HG03025 (cell line): ENCODE measurements around the gene AIP.

Experiments used
- ATAC-seq: cut with Tn5 transposase; IDR thresholded peaks from one replicate; pipeline ENCODE4 v1.9.1; 2021; ENCODE audit warnings: mild to moderate bottlenecking, moderate library complexity; ENCODE audit not compliant: unreplicated experiment, low FRiP score

Gene AIP

GRCh38 chr11:67492801-67493547 lies 10.1 kb downstream of the AIP start:
- ATAC-seq: no peak

- no peak for ATAC-seq
These were observed 10.9 kb downstream of the AIP start for GRCh38 chr11:67493548-67494370.

GRCh38 chr11:67494371-67495233 lies 11.8 kb downstream of the AIP start:
- ATAC-seq: no peak

GRCh38 chr11:67495234-67496005 lies 12.6 kb downstream of the AIP start:
- ATAC-seq: no peak

- ATAC-seq: no peak
These were observed 13.3 kb downstream of the AIP start for GRCh38 chr11:67496113-67496512.

GRCh38 chr11:67497656-67498291 lies 14.9 kb downstream of the AIP start:
- ATAC-seq: no peak

- ATAC-seq: no peak
These were observed 15.7 kb downstream of the AIP start for GRCh38 chr11:67498544-67498972.

- ATAC-seq: no peak
These were observed 17.1 kb downstream of the AIP start for GRCh38 chr11:67499808-67500483.

GRCh38 chr11:67500484-67500821 lies 17.6 kb downstream of the AIP start:
- no peak for ATAC-seq

- no peak for ATAC-seq
These were observed 18.2 kb downstream of the AIP start for GRCh38 chr11:67500831-67501715.

GRCh38 chr11:67501854-67502253 lies 19.0 kb downstream of the AIP start:
- ATAC-seq: no peak

- no peak for ATAC-seq
These were observed 19.6 kb downstream of the AIP start for GRCh38 chr11:67502328-67502979.

GRCh38 chr11:67503119-67504004 lies 20.5 kb downstream of the AIP start:
- no peak for ATAC-seq

GRCh38 chr11:67504005-67504949 lies 21.5 kb downstream of the AIP start:
- no peak for ATAC-seq

GRCh38 chr11:67504950-67505581 lies 22.2 kb downstream of the AIP start, which contains the start of gene PITPNM1:
TSS of gene PITPNM1 (minus strand) at chr11:67505363. CDS start at chr11:67504180, 1,183 bp downstream.
- ATAC-seq: no peak
